HCT116 (cell line): ENCODE measurements around the gene EXD2. TPM values are rescaled to one million over a fixed set of nuclear protein-coding genes. Genes with fewer than 3 reads are reported as not detected.

Experiments used
- ATAC-seq: fragments of 200-7000 bp; cut with Tn5 transposase; 2 replicates; pipeline ENCODE4 v1.9.1; 2020; ENCODE audit warnings: mild to moderate bottlenecking, moderate library complexity
- BruUV-seq: library from RNA; stranded (reverse); fragments of 400-500 nt; replicated peaks from 2 replicates; lab custom pipeline; 2021; lab: Mats Ljungman, UMichigan
- CTCF ChIA-PET: fragments of 300-600 bp; sonication (Branson Sonifier 250); formaldehyde crosslinking; loops from one replicate; lab custom pipeline; 2021; ENCODE audit warnings: antibody characterized with exemption; lab: Charles Lee
- POLR2A ChIA-PET: fragments of 300-600, 350-600 bp; sonication (Branson Sonifier 250); formaldehyde crosslinking; loops from one replicate; lab custom pipeline; 2021; ENCODE audit warnings: antibody characterized with exemption; lab: Charles Lee
- RAD21 ChIA-PET, 2 experiments: fragments of 300-600 bp; sonication (Branson Sonifier 250); formaldehyde crosslinking; loops; one replicate each; lab custom pipeline; 2023; ENCODE audit warnings: low total read pairs in 2 of 2; ENCODE audit not compliant: uncharacterized antibody in 2 of 2, unreplicated experiment in 2 of 2, low non-redundant PET in 1 of 2; lab: Charles Lee
- DNase-seq: peaks from one replicate; pipeline ENCODE4 v3.0.0-alpha.2; 2010; ENCODE audit warnings: low read depth, low spot score
- H2AFZ ChIP-seq: fragments of 200-600 bp; shearing (Covaris generic), sonication (generic); 2 replicates; pipeline ENCODE4 v1.6.1; 2017; ENCODE audit warnings: low read depth, mixed run types, mixed read lengths, antibody characterized with exemption, low read length; ENCODE audit not compliant: poor library complexity, severe bottlenecking
- H3K27ac ChIP-seq: 2 replicates; pipeline ENCODE4 v1.5.1; 2012; ENCODE audit warnings: low read depth, low read length
- H3K27me3 ChIP-seq: fragments of 200-600 bp; sonication (generic); 2 replicates; pipeline ENCODE4 v1.6.1; 2016; ENCODE audit warnings: mixed run types, low read length, mixed read lengths; ENCODE audit not compliant: insufficient read depth
- H3K36me3 ChIP-seq, 2 experiments: fragments of 200-500 bp in 1 of 2; fragments of 200-600 bp in 1 of 2; sonication (Bioruptor generic) in 1 of 2; sonication (generic) in 1 of 2; 2 replicates each; pipeline versions ENCODE4 v1.5.1 to v1.6.1; 2014 to 2016; ENCODE audit warnings: low read length in 2 of 2, inconsistent platforms in 1 of 2, mixed read lengths in 1 of 2, mixed run types in 1 of 2; ENCODE audit not compliant: insufficient read depth in 2 of 2, control insufficient read depth in 1 of 2
- H3K4me1 ChIP-seq, 2 experiments: fragments of 200-600 bp in 1 of 2; sonication (generic) in 1 of 2; 2 replicates each; pipeline versions ENCODE4 v1.5.1 to v1.6.1; 2012 to 2017; ENCODE audit warnings: low read length in 2 of 2, inconsistent platforms in 1 of 2, mild to moderate bottlenecking in 1 of 2, mixed read lengths in 1 of 2, mixed run types in 1 of 2, moderate library complexity in 1 of 2; ENCODE audit not compliant: insufficient read depth in 2 of 2, control insufficient read depth in 1 of 2
- H3K4me2 ChIP-seq: fragments of 200-600 bp; sonication (generic); 2 replicates; pipeline ENCODE4 v1.6.1; 2017; ENCODE audit warnings: mixed run types, low read length, mixed read lengths
- H3K4me3 ChIP-seq, 2 experiments: fragments of 200-600 bp in 1 of 2; sonication (generic) in 1 of 2; replicated peaks in 1 of 2; 2 replicates each; pipeline ENCODE4 v1.5.1; 2011 to 2016; ENCODE audit warnings: low read length in 2 of 2, control low read depth in 1 of 2, low read depth in 1 of 2, mild to moderate bottlenecking in 1 of 2, mixed read lengths in 1 of 2, mixed run types in 1 of 2
- H3K79me2 ChIP-seq: fragments of 200-600 bp; sonication (generic); 2 replicates; pipeline ENCODE4 v1.6.1; 2017; ENCODE audit warnings: mild to moderate bottlenecking, mixed run types, low read length, moderate library complexity, mixed read lengths; ENCODE audit not compliant: insufficient read depth
- H3K9ac ChIP-seq: fragments of 200-600 bp; sonication (generic); 2 replicates; pipeline ENCODE4 v1.6.1; 2016; ENCODE audit warnings: low read length, mixed read lengths
- H3K9me2 ChIP-seq: fragments of 200-600 bp; sonication (generic), shearing (Covaris generic); 2 replicates; pipeline ENCODE4 v1.6.1; 2017; ENCODE audit warnings: mixed run types, mild to moderate bottlenecking, moderate library complexity; ENCODE audit not compliant: insufficient read depth
- H3K9me3 ChIP-seq, 2 experiments: fragments of 200-500 bp in 1 of 2; fragments of 200-600 bp in 1 of 2; sonication (Bioruptor generic) in 1 of 2; sonication (generic) in 1 of 2; 2 replicates each; pipeline ENCODE4 v1.6.1; 2014 to 2017; ENCODE audit warnings: low read length in 2 of 2, mixed read lengths in 2 of 2, inconsistent platforms in 1 of 2, low read depth in 1 of 2, mild to moderate bottlenecking in 1 of 2, mixed run types in 1 of 2, moderate library complexity in 1 of 2; ENCODE audit not compliant: control insufficient read depth in 1 of 2, insufficient read depth in 1 of 2
- H4K20me1 ChIP-seq: fragments of 200-600 bp; sonication (generic), shearing (Covaris generic); 2 replicates; pipeline ENCODE4 v1.6.1; 2017; ENCODE audit warnings: mixed run types, mild to moderate bottlenecking, moderate library complexity; ENCODE audit not compliant: insufficient read depth
- CBX3 ChIP-seq: IDR thresholded peaks from 2 replicates; pipeline ENCODE4 v1.6.1; 2012; ENCODE audit warnings: low read depth
- EGR1 ChIP-seq: IDR thresholded peaks from 2 replicates; pipeline ENCODE4 v1.6.1; 2012; ENCODE audit warnings: low read depth
- ELF1 ChIP-seq: IDR thresholded peaks from 2 replicates; pipeline ENCODE4 v1.6.1; 2012; ENCODE audit warnings: low read depth, borderline replicate concordance
- EZH2 ChIP-seq: fragments of 200-600 bp; sonication (generic); IDR thresholded peaks from 2 replicates; pipeline ENCODE4 v1.6.1; 2017; ENCODE audit warnings: antibody characterized with exemption, mixed run types
- EZH2phosphoT487 ChIP-seq: fragments of 200-600 bp; IDR thresholded peaks from 2 replicates; pipeline ENCODE4 v1.6.1; 2018; ENCODE audit warnings: antibody characterized with exemption, borderline replicate concordance
- JUND ChIP-seq: IDR thresholded peaks from 2 replicates; pipeline ENCODE4 v1.6.1; 2012
- POLR2A ChIP-seq: IDR thresholded peaks from 2 replicates; pipeline ENCODE4 v1.7.0; 2011; ENCODE audit warnings: borderline replicate concordance; ENCODE audit not compliant: insufficient read depth, insufficient read length; ENCODE audit errors: extremely low read depth
- POLR2AphosphoS5 ChIP-seq: IDR thresholded peaks from 2 replicates; pipeline ENCODE4 v1.6.1; 2011; ENCODE audit warnings: mild to moderate bottlenecking, low read depth, low read length, moderate library complexity
- RAD21 ChIP-seq: IDR thresholded peaks from 2 replicates; pipeline ENCODE4 v1.6.1; 2012; ENCODE audit warnings: low read depth, mild to moderate bottlenecking
- SIN3A ChIP-seq: IDR thresholded peaks from 2 replicates; pipeline ENCODE4 v1.6.1; 2012; ENCODE audit warnings: low read depth
- SP1 ChIP-seq: IDR thresholded peaks from 2 replicates; pipeline ENCODE4 v1.6.1; 2012; ENCODE audit warnings: low read depth
- SRF ChIP-seq: IDR thresholded peaks from 2 replicates; pipeline ENCODE4 v1.6.1; 2012; ENCODE audit warnings: low read depth
- TCF7L2 ChIP-seq: IDR thresholded peaks from 2 replicates; pipeline ENCODE4 v1.7.0; 2011; ENCODE audit warnings: borderline replicate concordance, inconsistent platforms; ENCODE audit not compliant: insufficient read depth, insufficient read length; ENCODE audit errors: extremely low read depth
- YY1 ChIP-seq: IDR thresholded peaks from 2 replicates; pipeline ENCODE4 v1.6.1; 2011; ENCODE audit warnings: low read length, low read depth, moderate library complexity, mild to moderate bottlenecking; ENCODE audit not compliant: insufficient replicate concordance; ENCODE audit errors: extremely low read depth
- ZBTB33 ChIP-seq: IDR thresholded peaks from 2 replicates; pipeline ENCODE4 v1.6.1; 2011; ENCODE audit warnings: mild to moderate bottlenecking, low read length, moderate library complexity; ENCODE audit not compliant: insufficient replicate concordance; ENCODE audit errors: extremely low read depth
- ZNF274 ChIP-seq: fragments of 200-500 bp; sonication (Bioruptor generic); IDR thresholded peaks from 2 replicates; pipeline ENCODE4 v1.6.1; 2014; ENCODE audit warnings: mild to moderate bottlenecking, low read depth, low read length, inconsistent platforms
- intact Hi-C: fragments of 100-400 bp; cut with micrococcal nuclease; formaldehyde crosslinking; loops from 2 replicates; pipeline ENCODE4 v1.10.0; 2022
- total RNA-seq: library from RNA; stranded (reverse); gene quantifications from one replicate; pipeline ENCODE4 v1.2.1, GENCODE V29; 2021; ENCODE audit not compliant: unreplicated experiment
- TF ChIP-seq, protein P1 (sequence below): IDR thresholded peaks from 2 replicates; pipeline ENCODE4 v1.6.1; 2012
- TF ChIP-seq, protein P2 (sequence below), 3 experiments: fragments of 200-600 bp in 1 of 3; sonication (generic) in 1 of 3; IDR thresholded peaks in 2 of 3; conservative IDR thresholded peaks in 1 of 3; 2 replicates each; pipeline ENCODE4 v1.5.1; 2012 to 2017; ENCODE audit warnings: low read depth in 2 of 3, low read length in 2 of 3, antibody characterized with exemption in 1 of 3, borderline replicate concordance in 1 of 3, control low read depth in 1 of 3, mild to moderate bottlenecking in 1 of 3, mixed read lengths in 1 of 3, mixed run types in 1 of 3, moderate library complexity in 1 of 3; ENCODE audit not compliant: insufficient read depth in 1 of 3

The EXD2 gene
- total RNA-seq, 1 experiment from 2014 or later = 20.2 TPM

DNA sequence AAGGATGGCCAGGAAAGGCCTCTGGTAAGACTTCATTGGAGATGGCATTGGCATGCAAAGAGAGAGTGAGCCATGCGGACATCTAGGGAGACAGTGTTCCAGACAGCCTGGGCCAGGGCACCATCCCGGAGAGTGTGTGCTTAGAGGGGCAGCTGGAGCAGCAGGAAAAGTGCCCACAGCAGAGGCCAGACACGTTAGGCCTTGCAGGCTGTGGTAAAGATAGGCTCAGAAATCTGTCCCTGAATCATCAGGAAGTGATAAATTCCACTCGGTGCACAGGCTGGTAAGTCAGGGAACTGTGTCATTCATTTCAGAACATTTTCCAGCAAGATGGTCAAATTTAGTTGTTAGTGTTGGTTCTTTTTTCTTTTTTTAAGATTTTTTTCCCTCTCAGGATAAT, 77.5 kb downstream of the EXD2 start:
- no peaks in the 10 kb centered on the region for H3K36me3 ChIP-seq
- H3K27me3 ChIP-seq = no peaks in the 10 kb centered on the region
- RAD21 ChIA-PET = no interaction called here
- no peaks in the 10 kb centered on the region for H3K9me2 ChIP-seq
- ATAC-seq (no peak), DNase-seq (no peak)
- H3K9me3 ChIP-seq = no peaks in the 10 kb centered on the region
- POLR2A ChIA-PET = no interaction called here
- no peak overlapping the region for H2AFZ ChIP-seq
- no peak overlapping the region for H3K27ac ChIP-seq
- H3K4me3 ChIP-seq = no peak overlapping the region
- H3K9ac ChIP-seq = no peak overlapping the region
- intact Hi-C loops = no loop called here
- no peak overlapping the region for H3K4me2 ChIP-seq
- CTCF ChIA-PET = no interaction called here
- TF ChIP-seq EZH2phosphoT487 = no peak
- no peak for TF ChIP-seq JUND
- TF ChIP-seq, protein P1, sequence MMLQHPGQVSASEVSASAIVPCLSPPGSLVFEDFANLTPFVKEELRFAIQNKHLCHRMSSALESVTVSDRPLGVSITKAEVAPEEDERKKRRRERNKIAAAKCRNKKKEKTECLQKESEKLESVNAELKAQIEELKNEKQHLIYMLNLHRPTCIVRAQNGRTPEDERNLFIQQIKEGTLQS = no peak
- TF ChIP-seq SIN3A = no peak
- no peak for TF ChIP-seq TCF7L2
- TF ChIP-seq ELF1 = no peak
- no peak for TF ChIP-seq POLR2AphosphoS5
- no peak for TF ChIP-seq POLR2A
- no peak for TF ChIP-seq ZNF274
- TF ChIP-seq RAD21 = no peak
- no peak for TF ChIP-seq SP1
- TF ChIP-seq ZBTB33 = no peak
- TF ChIP-seq EGR1 = no peak
- TF ChIP-seq, protein P2, sequence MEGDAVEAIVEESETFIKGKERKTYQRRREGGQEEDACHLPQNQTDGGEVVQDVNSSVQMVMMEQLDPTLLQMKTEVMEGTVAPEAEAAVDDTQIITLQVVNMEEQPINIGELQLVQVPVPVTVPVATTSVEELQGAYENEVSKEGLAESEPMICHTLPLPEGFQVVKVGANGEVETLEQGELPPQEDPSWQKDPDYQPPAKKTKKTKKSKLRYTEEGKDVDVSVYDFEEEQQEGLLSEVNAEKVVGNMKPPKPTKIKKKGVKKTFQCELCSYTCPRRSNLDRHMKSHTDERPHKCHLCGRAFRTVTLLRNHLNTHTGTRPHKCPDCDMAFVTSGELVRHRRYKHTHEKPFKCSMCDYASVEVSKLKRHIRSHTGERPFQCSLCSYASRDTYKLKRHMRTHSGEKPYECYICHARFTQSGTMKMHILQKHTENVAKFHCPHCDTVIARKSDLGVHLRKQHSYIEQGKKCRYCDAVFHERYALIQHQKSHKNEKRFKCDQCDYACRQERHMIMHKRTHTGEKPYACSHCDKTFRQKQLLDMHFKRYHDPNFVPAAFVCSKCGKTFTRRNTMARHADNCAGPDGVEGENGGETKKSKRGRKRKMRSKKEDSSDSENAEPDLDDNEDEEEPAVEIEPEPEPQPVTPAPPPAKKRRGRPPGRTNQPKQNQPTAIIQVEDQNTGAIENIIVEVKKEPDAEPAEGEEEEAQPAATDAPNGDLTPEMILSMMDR (IDR thresholded peaks at IDR 0.05 in 2 of 3, conservative IDR thresholded peaks at IDR 0.05 in 1 of 3; ENCODE audit: borderline replicate concordance in 1 of 3, insufficient read depth in 1 of 3, low read depth in 2 of 3, low read length in 2 of 3) = no peak
- TF ChIP-seq SRF = no peak
- TF ChIP-seq EZH2 = no peak
- TF ChIP-seq YY1 = no peak
- TF ChIP-seq CBX3 = no peak
- TF ChIP-seq, all 23 proteins: peak for 0
- Histone ChIP-seq H3K4me1 (no peaks in the 10 kb centered on the region), H3K79me2 (no peaks in the 10 kb centered on the region), H4K20me1 (no peaks in the 10 kb centered on the region)
- BruUV-seq = no TSS peak
